AG10803 (cell line): Measurements from ENCODE around the gene SHISAL1.

ENCODE experiments used
- DNase-seq: peaks from one replicate; pipeline ENCODE4 v3.0.0; 2010; ENCODE audit warnings: low read depth
- H3K4me3 ChIP-seq: 2 replicates; pipeline ENCODE4 v1.5.1; 2011; ENCODE audit warnings: mild to moderate bottlenecking, low read length, control low read depth
- CTCF ChIP-seq: conservative IDR thresholded peaks from 2 replicates; pipeline ENCODE4 v1.5.1; 2011; ENCODE audit warnings: mild to moderate bottlenecking, low read length, control low read depth, inconsistent platforms

The SHISAL1 gene

DNA sequence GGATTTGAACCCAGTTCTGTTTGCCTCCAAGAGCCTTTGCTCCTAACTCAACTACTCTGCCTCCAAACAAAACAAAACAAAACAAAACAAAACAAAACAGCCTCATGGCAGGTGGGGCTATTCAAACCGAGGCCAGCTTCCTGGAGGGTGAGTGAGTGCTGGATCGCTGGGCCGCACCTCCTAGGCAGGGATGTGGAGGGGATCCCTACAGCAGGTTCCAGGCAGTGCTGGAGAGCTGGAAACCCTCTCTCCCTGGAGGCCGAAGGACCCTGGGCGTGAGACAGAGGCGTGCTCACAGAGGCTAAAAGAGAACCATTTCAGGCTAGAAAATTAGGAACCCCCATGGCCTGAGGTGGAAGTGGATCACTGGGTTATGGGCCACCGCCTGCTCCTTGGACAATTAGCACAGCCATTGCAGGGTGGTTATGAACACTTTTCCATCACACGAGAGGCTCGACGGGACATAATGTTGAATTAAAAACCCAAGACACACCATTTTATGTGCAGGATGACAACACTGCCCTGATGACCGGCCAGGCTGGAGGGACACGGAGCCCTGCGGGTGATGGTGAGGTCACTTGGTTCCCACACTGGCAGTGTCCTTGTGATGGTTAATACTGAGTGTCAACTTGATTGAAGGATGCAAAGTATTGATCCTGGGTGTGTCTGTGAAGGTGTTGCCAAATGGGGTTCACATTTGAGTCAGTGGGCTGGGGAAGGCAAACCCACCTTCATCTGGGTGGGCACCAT is 35.2 kb downstream of the SHISAL1 start:
- H3K4me3 ChIP-seq = no peak overlapping the region
- no peak for TF ChIP-seq CTCF
- DNase-seq = no peak

- DNase-seq = no peak
- H3K4me3 ChIP-seq = no peak overlapping the region
- TF ChIP-seq CTCF = no peak
These were observed 35.9 kb downstream of the SHISAL1 start for GRCh38 chr22:44276706-44277356.

DNA sequence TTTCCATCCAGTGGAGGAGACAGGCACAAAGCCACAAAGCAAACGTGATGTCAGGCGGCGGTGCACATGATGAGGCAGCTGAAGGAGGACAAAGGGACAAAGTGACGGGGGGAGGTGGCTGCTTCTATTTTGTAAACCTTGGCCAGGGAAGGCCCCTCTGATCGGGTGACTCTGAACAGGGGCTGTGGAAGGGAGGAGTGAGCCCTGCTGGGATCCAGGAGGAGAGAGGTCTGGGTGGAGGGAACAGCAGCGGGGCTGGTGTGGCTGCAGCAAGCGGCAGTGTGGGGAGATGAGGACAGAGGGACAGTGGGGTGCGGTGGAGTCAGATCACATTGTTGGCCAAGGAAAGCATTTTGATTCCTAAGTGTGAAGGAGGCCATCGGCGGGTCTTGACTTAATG is 36.7 kb downstream of the SHISAL1 start:
- no peak overlapping the region for H3K4me3 ChIP-seq
- no peak for TF ChIP-seq CTCF
- DNase-seq = no peak

- no peak for DNase-seq
- TF ChIP-seq CTCF = no peak
- H3K4me3 ChIP-seq = no peak overlapping the region
These were observed 37.1 kb downstream of the SHISAL1 start for GRCh38 chr22:44275631-44275995.

DNA sequence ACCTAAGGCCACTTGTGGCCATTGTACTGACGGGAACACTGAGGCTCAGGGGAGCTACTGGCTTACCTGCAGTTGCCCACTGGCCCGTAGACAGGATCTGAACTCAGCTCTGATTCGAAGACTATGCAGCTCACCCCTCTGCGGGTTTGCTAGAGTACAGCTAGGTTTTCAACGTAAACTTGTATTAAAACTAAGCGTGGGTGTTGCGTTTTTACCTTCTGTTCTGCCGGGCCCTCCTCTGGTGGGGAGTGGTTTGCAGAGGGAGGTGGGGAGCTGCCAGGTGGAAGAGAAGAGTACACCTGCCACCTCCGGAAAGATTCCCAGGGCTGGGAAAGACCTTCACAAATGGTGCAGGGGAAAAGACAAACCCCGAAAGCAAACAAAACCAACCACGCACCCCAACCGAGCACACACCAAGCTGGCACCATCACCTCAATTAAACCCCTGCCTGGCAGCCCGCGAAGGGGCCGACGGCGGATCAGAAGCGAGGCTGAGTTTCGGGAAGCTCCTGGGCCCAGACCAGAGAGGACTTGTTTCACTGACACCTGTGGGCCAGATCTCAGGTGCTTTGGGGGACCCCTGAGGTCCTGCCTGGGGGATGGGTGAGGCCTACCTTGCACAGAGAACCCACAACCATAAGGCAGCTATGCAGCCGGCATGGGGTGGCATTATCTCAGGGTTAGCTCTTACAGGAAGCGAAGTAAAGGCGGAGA is 37.7 kb downstream of the SHISAL1 start:
- H3K4me3 ChIP-seq = no peak overlapping the region
- no peak for TF ChIP-seq CTCF
- DNase-seq = no peak

DNA sequence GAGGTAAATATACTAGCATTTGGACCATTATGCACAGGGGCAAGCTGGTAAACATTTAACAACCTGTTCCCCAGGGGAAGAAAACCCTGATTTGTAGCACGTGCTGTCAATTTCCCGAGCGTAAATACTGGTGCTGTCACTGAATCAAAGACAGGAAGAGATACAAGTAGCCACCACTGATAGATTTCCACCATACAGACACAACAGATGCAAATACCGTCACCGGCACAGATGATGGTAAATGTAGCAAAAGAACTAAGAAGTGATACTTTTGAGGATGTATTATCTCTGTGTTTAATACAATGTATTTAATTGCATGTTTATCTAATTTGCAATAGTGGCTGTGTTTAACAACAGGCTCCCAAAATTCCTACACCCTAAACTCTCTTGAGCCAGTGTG is 39.6 kb downstream of the SHISAL1 start:
- no peak for DNase-seq
- TF ChIP-seq CTCF = no peak
- no peak overlapping the region for H3K4me3 ChIP-seq

DNA sequence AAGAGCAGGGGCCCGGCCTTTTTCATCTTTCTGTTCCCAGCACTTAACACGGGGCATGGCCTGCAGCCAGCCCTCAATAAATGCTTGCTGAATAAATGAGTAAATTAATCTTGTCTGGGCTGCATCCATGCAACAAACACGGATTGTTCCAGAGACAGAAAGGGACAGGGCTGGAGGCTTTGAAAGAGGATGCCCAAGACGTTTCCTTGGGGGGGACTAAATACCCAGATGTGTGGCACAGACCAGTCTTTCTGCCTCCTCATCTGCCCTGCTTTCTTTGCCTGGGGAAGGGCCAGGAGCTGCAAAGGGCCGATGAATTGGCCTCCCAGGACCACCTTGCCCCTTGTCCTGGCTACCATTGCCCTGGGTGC is 40.4 kb downstream of the SHISAL1 start:
- no peak overlapping the region for H3K4me3 ChIP-seq
- no peak for TF ChIP-seq CTCF
- no peak for DNase-seq
